Liver (tissue), 3 donors: ENCODE results near the gene NFAT5.

ENCODE experiments used
- SP1 ChIP-seq: IDR thresholded peaks from 2 replicates; pipeline ENCODE4 v1.6.1; 2018; ENCODE audit warnings: antibody characterized with exemption, mild to moderate bottlenecking
- TF ChIP-seq, protein P1 (sequence below): fragments of 150-350 bp; IDR thresholded peaks from 2 replicates; pipeline ENCODE4 v1.5.1; 2017; ENCODE audit warnings: improper control_type of control experiment, low read depth, low read length; ENCODE audit not compliant: missing input control
- donor health status: healthy.
- donor health status: healthy.

DNA sequence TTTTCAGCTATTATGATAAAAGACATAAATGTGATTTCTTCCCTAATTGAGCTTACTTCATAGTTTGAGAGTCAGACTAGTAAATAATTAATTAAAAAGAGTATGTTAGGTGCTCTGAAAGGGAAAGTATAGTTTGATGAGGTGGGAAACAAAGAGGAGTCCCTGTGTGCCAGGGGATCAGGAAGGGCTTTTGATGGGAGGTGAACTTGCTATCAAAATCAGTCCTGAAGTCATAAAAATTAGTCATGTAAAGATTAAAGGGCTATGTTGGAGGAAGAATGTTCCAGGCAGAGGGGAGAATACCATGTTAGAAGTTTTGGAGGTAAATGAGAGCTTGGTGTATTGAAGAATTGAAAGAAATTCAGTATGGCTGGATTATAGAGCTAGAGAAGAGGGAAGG, 31.0 kb downstream of the NFAT5 start:
- TF ChIP-seq SP1: no peak
- TF ChIP-seq, protein P1, sequence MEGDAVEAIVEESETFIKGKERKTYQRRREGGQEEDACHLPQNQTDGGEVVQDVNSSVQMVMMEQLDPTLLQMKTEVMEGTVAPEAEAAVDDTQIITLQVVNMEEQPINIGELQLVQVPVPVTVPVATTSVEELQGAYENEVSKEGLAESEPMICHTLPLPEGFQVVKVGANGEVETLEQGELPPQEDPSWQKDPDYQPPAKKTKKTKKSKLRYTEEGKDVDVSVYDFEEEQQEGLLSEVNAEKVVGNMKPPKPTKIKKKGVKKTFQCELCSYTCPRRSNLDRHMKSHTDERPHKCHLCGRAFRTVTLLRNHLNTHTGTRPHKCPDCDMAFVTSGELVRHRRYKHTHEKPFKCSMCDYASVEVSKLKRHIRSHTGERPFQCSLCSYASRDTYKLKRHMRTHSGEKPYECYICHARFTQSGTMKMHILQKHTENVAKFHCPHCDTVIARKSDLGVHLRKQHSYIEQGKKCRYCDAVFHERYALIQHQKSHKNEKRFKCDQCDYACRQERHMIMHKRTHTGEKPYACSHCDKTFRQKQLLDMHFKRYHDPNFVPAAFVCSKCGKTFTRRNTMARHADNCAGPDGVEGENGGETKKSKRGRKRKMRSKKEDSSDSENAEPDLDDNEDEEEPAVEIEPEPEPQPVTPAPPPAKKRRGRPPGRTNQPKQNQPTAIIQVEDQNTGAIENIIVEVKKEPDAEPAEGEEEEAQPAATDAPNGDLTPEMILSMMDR: no peak
